Heart right ventricle (tissue), 16 donors: Measurements from ENCODE around the gene SBNO1. TPM values are rescaled to one million over a fixed set of nuclear protein-coding genes. Genes with fewer than 3 reads are reported as not detected.

Source experiments
- ATAC-seq, 8 donors: fragments of 200-7000 bp; cut with Tn5 transposase; one replicate each; pipeline ENCODE4 v1.9.1; 2020; ENCODE audit warnings: mild to moderate bottlenecking in 8 of 8, moderate library complexity in 8 of 8, moderate number of reproducible peaks in 1 of 8
- DNase-seq, 2 donors: peaks; one replicate each; pipeline ENCODE4 v3.0.0-alpha.2; 2020
- H3K27ac ChIP-seq, 10 donors: fragments of 200-600 bp; sonication (generic) in 2 of 10; one replicate each; pipeline versions ENCODE4 v1.5.0 to v1.8.0; 2020 to 2022; ENCODE audit warnings: mild to moderate bottlenecking in 3 of 10
- H3K27me3 ChIP-seq, 7 donors: fragments of 200-600 bp; one replicate each; pipeline ENCODE4 v1.8.0; 2021 to 2022; ENCODE audit warnings: mild to moderate bottlenecking in 2 of 7
- H3K36me3 ChIP-seq, 9 donors: fragments of 200-600 bp; sonication (generic) in 1 of 9; one replicate each; pipeline versions ENCODE4 v1.5.0 to v1.8.0; 2020 to 2022; ENCODE audit warnings: mild to moderate bottlenecking in 2 of 9
- H3K4me1 ChIP-seq, 9 donors: fragments of 200-600 bp; sonication (generic) in 1 of 9; one replicate each; pipeline versions ENCODE4 v1.5.0 to v1.8.0; 2020 to 2022; ENCODE audit warnings: mild to moderate bottlenecking in 4 of 9
- H3K4me3 ChIP-seq, 10 donors: fragments of 200-600 bp; sonication (generic) in 2 of 10; one replicate each; pipeline versions ENCODE4 v1.5.0 to v1.8.0; 2020 to 2022; ENCODE audit warnings: mild to moderate bottlenecking in 7 of 10, moderate library complexity in 2 of 10
- H3K9me3 ChIP-seq, 11 donors: fragments of 200-600 bp in 10 of 11; sonication (generic) in 2 of 11; one replicate each; pipeline versions ENCODE4 v1.5.0 to v1.8.0; 2013 to 2022; ENCODE audit warnings: mild to moderate bottlenecking in 2 of 11, control low read depth in 1 of 11, moderate library complexity in 1 of 11
- CTCF ChIP-seq, 9 donors: fragments of 200-600 bp; sonication (generic) in 2 of 9; IDR thresholded peaks; one replicate each; pipeline versions ENCODE4 v1.5.0 to v1.8.0; 2021 to 2022; ENCODE audit warnings: antibody characterized with exemption in 9 of 9, mild to moderate bottlenecking in 5 of 9, moderate library complexity in 1 of 9
- WGBS, 2 donors: extraction: QIAGEN DNeasy Blood & Tissue Kit; methylation state at CpG; one replicate each; pipeline ENCODE4 v1.1.7; 2013; ENCODE audit warnings: inconsistent platforms in 1 of 2; 5-methylcytosine and 5-hydroxymethylcytosine counted together
- intact Hi-C, 10 donors: fragments of 100-400 bp; cut with DNase I; formaldehyde crosslinking; loops; one replicate each; pipeline versions ENCODE4 v1.11.1 to v1.14.2; 2022
- polyA plus RNA-seq, 2 donors: library from polyadenylated mRNA; stranded (reverse); fragments of 200-250 nt; gene quantifications; one replicate each; pipeline ENCODE4 v1.2.3, GENCODE V29; 2013
- total RNA-seq, 10 donors: library from RNA; stranded (reverse); fragmentation: NEBNext Ultra II Directional in 3 of 10; extraction: Animal tissue kit (Norgen Biotek cat#: 25700) in 3 of 10; gene quantifications; one replicate each; pipeline versions ENCODE4 v1.2.1 to v1.2.4, GENCODE V29; 2021 to 2023
- donor health status: Arrhythmogenic right ventricular cardiomyopathy.
- donor health status: ischemic (EF 13 %, LVEDD 7.1; RV severe dilation, severe dysfunction).
- donor health status: healthy with polysubstance abuse.
- donor health status: DM: no; HTN: yes; CAD: no.
- donor health status: DM: no; HTN: no; CAD: no.
- donor health status: ischemic (EF 25% LVEDD 6.9; RV normal size, moderate dysfunction).
- donor health status: ischemic (EF 25% LVEDD 5.7; RV mildly dilated, moderate dysfunction).
- donor health status: healthy.
- donor health status: DM: yes; HTN: yes; CAD: no.
- donor health status: Ischemic cardiomyopathy.
- donor health status: ischemic (EF 35%, LVEDD 5.7; RV mildly dilated, moderate dysfunction).
- donor health status: nonischemic (EF 11% LVEDD 7.7; RV severe dilation, severe dysfunction).
- donor health status: DM: yes; HTN: yes; CAD: no.
- donor health status: PGD.
- donor health status: ischemic (EF 29% LVEDD 5.4; RV normal size, mild dysfunction).
- donor health status: nonischemic (EF 23%, LVEDD 6.1; RV moderate dilation, normal function).

Gene SBNO1
- total and polyA plus RNA-seq, 12 donors: 4.1 to 32.1 (median 26.9) TPM

GRCh38 chr12:123367511-123367910 is 2.9 kb upstream of the SBNO1 start:
- H3K9me3 ChIP-seq: no peaks in the 10 kb centered on the region
- ATAC-seq (no peak), DNase-seq (no peak)
- intact Hi-C loops: no loop called here
- H3K4me1 ChIP-seq: peaks cover 3 to 24% (median 19%) of the 10 kb centered on the region in 9 donors
- WGBS, 2 donors: 96 to 99% methylated on average over 4 of the region's 4 CpGs
- H3K27me3 ChIP-seq: no peaks in the 10 kb centered on the region
- no peak for TF ChIP-seq CTCF (IDR thresholded peaks at IDR 0.05)
- H3K27ac ChIP-seq: no peak overlapping the region
- H3K4me3 ChIP-seq: no peak overlapping the region
- no peaks in the 10 kb centered on the region for H3K36me3 ChIP-seq

- intact Hi-C loops: loop anchor here in 4 of 10 donors (1.0 to 2.0 kb wide), 4 partner anchors 18 to 236 kb away; partner anchors contain the start of gene KMT5A (in 1 of the 4)
- 0 to 1% methylated on average over 59 to 61 of the region's 61 CpGs for WGBS, 2 donors
- Histone ChIP-seq H3K27me3 (no peaks in the 10 kb centered on the region), H3K27ac (peak overlapping the region; percentile 86 to 99 (median 94)), H3K4me3 (peak overlapping the region; percentile 85 to 98 (median 92)), H3K36me3 (peaks cover 0 to 10% (median 0%) of the 10 kb centered on the region in 9 donors), H3K4me1 (peaks cover 3 to 37% (median 33%) of the 10 kb centered on the region in 9 donors), H3K9me3 (no peaks in the 10 kb centered on the region)
- TF ChIP-seq CTCF (IDR thresholded peaks at IDR 0.05): peak; percentile 54 to 92 (median 70)
- peak; percentile 92 to 97 (median 96) for ATAC-seq
- peak; percentile 98 for DNase-seq
Observed at GRCh38 chr12:123365025-123365917, 624 bp upstream of the SBNO1 start.

GRCh38 chr12:123363740-123364531 is 711 bp downstream of the SBNO1 start:
- H3K27me3 ChIP-seq: no peaks in the 10 kb centered on the region
- TF ChIP-seq CTCF (IDR thresholded peaks at IDR 0.05): no peak
- WGBS, 2 donors: 0 to 1% methylated on average over 62 of the region's 62 CpGs
- DNase-seq: peak; percentile 19 to 30
- H3K36me3 ChIP-seq: peaks cover 0 to 10% (median 0%) of the 10 kb centered on the region in 9 donors
- no peaks in the 10 kb centered on the region for H3K9me3 ChIP-seq
- H3K4me3 ChIP-seq: peak overlapping the region; percentile 85 to 98 (median 92)
- intact Hi-C loops: loop anchor here in 2 of 10 donors (2.0 to 5.0 kb wide), 3 partner anchors 19 to 237 kb away; partner anchors contain the start of gene TMED2 (in 1 of the 2)
- H3K27ac ChIP-seq: peak overlapping the region; percentile 86 to 99 (median 94)
- peaks cover 3 to 42% (median 33%) of the 10 kb centered on the region in 9 donors for H3K4me1 ChIP-seq
- peak in 3 of 8 donors; percentile 1 to 16 (median 2) for ATAC-seq

GRCh38 chr12:123363390-123363739 is 1.3 kb downstream of the SBNO1 start:
- DNase-seq (no peak), ATAC-seq (no peak)
- WGBS, 2 donors: 1% methylated on average over 9 of the region's 9 CpGs
- Histone ChIP-seq H3K27me3 (no peaks in the 10 kb centered on the region), H3K27ac (peak overlapping the region in 9 of 10 donors; percentile 86 to 99 (median 94)), H3K4me3 (peak overlapping the region in 9 of 10 donors; percentile 85 to 97 (median 91)), H3K4me1 (peaks cover 3 to 42% (median 33%) of the 10 kb centered on the region in 9 donors), H3K9me3 (no peaks in the 10 kb centered on the region), H3K36me3 (peaks cover 0 to 10% (median 0%) of the 10 kb centered on the region in 9 donors)
- intact Hi-C loops: loop anchor here in 1 of 10 donors (5.0 kb wide), 1 partner anchor 219 kb away; the partner anchor contains the start of gene TMED2
- TF ChIP-seq CTCF (IDR thresholded peaks at IDR 0.05): no peak
